Breast epithelium (tissue), 4 donors: ENCODE data around the gene CNOT11. TPM values are rescaled to one million over a fixed set of nuclear protein-coding genes. Genes with fewer than 3 reads are reported as not detected.
A peak's percentile ranks its signal among the peaks of the same experiment; 100 is the strongest.
"Not testable (repeated sequence)": the region's sequence is repeated elsewhere in the genome, so short reads cannot be mapped to it uniquely, and the experiment has no call there.

ENCODE experiments used
- DNase-seq, 2 donors: peaks; one replicate each; pipeline ENCODE4 v3.0.0-alpha.2; 2019; ENCODE audit warnings: low spot score in 2 of 2
- H3K27ac ChIP-seq, 2 donors: fragments of 200-600 bp; sonication (generic) in 1 of 2; one replicate each; pipeline ENCODE4 v1.5.1; 2016 to 2019; ENCODE audit warnings: mild to moderate bottlenecking in 1 of 2
- H3K27me3 ChIP-seq, 2 donors: fragments of 200-600 bp; sonication (generic) in 1 of 2; one replicate each; pipeline versions ENCODE4 v1.5.1 to v1.6.0; 2017 to 2019; ENCODE audit warnings: control low read depth in 1 of 2, mild to moderate bottlenecking in 1 of 2
- H3K36me3 ChIP-seq: fragments of 200-600 bp; one replicate; pipeline ENCODE4 v1.5.1; 2019
- H3K4me1 ChIP-seq, 2 donors: fragments of 200-600 bp; sonication (generic); one replicate each; pipeline ENCODE4 v1.5.1; 2016 to 2019; ENCODE audit warnings: control low read depth in 1 of 2
- H3K4me3 ChIP-seq, 3 donors: fragments of 200-600 bp; sonication (generic); 1 replicate in 2 of 3; 2 replicates in 1 of 3; pipeline ENCODE4 v1.5.1; 2016 to 2019; ENCODE audit warnings: mild to moderate bottlenecking in 3 of 3, moderate library complexity in 2 of 3
- H3K9me3 ChIP-seq, 2 donors: fragments of 200-600 bp; sonication (generic) in 1 of 2; one replicate each; pipeline ENCODE4 v1.5.1; 2016 to 2019; ENCODE audit warnings: control low read depth in 1 of 2
- CTCF ChIP-seq, 3 donors: fragments of 450-650 bp; IDR thresholded peaks; one replicate each; pipeline ENCODE4 v1.5.1; 2016 to 2017; ENCODE audit warnings: antibody characterized with exemption in 3 of 3, mild to moderate bottlenecking in 3 of 3, moderate library complexity in 3 of 3
- POLR2A ChIP-seq: fragments of 450-650 bp; IDR thresholded peaks from one replicate; pipeline ENCODE4 v1.6.1; 2016; ENCODE audit warnings: antibody characterized with exemption, mild to moderate bottlenecking, moderate library complexity
- POLR2AphosphoS5 ChIP-seq, 3 donors: sonication (generic); formaldehyde crosslinking; IDR thresholded peaks; one replicate each; pipeline ENCODE4 v1.6.1; 2017; ENCODE audit warnings: antibody characterized with exemption in 3 of 3
- intact Hi-C: fragments of 100-400 bp; cut with DNase I; formaldehyde crosslinking; loops from one replicate; pipeline ENCODE4 v1.15.1; 2023; ENCODE audit warnings: low total_unique reads
- total RNA-seq, 3 donors: library from RNA; depleted of rRNA; stranded (reverse); fragments of >200 nt; gene quantifications; one replicate each; pipeline ENCODE4 v1.1.0, GENCODE V29; 2016

Gene CNOT11
- total RNA-seq, 3 donors from 2014 or later = 19.2 to 33.1 (median 23.9) TPM

- H3K4me1 ChIP-seq = no peaks in the 10 kb centered on the region
- H3K36me3 ChIP-seq = no peaks in the 10 kb centered on the region
- H3K4me3 ChIP-seq = peak overlapping the region in 2 of 3 donors; percentile 18 to 36
- no peak for DNase-seq
- H3K9me3 ChIP-seq = peaks cover 0 to 4% of the 10 kb centered on the region in 2 donors
- H3K27ac ChIP-seq = no peak overlapping the region
- intact Hi-C loops = no loop called here
- TF ChIP-seq POLR2AphosphoS5 (IDR thresholded peaks at IDR 0.05) (no peak), CTCF (IDR thresholded peaks at IDR 0.05) (no peak), POLR2A (no peak)
- H3K27me3 ChIP-seq = no peaks in the 10 kb centered on the region
Observed at GRCh38 chr2:101231937-101232730, 20.6 kb upstream of the CNOT11 start.

- Histone ChIP-seq H3K36me3 (no peaks in the 10 kb centered on the region), H3K4me3 (peak overlapping the region in 1 of 3 donors; percentile 18), H3K9me3 (peaks cover 0 to 4% of the 10 kb centered on the region in 2 donors), H3K4me1 (no peaks in the 10 kb centered on the region), H3K27me3 (no peaks in the 10 kb centered on the region), H3K27ac (no peak overlapping the region)
- DNase-seq = no peak
- TF ChIP-seq POLR2AphosphoS5 (IDR thresholded peaks at IDR 0.05) (no peak), CTCF (IDR thresholded peaks at IDR 0.05) (no peak), POLR2A (no peak)
- intact Hi-C loops = no loop called here
Observed at GRCh38 chr2:101232770-101233169, 19.9 kb upstream of the CNOT11 start.

- H3K4me3 ChIP-seq = no peak overlapping the region
- no peaks in the 10 kb centered on the region for H3K36me3 ChIP-seq
- peaks cover 0 to 4% of the 10 kb centered on the region in 2 donors for H3K9me3 ChIP-seq
- intact Hi-C loops = no loop called here
- H3K27ac ChIP-seq = peak overlapping the region in 1 of 2 donors; percentile 28
- no peaks in the 10 kb centered on the region for H3K4me1 ChIP-seq
- no peak for DNase-seq
- no peak for TF ChIP-seq POLR2AphosphoS5 (IDR thresholded peaks at IDR 0.05)
- no peak for TF ChIP-seq CTCF (IDR thresholded peaks at IDR 0.05)
- TF ChIP-seq POLR2A = no peak
- no peaks in the 10 kb centered on the region for H3K27me3 ChIP-seq
Observed at GRCh38 chr2:101234169-101234938, 18.3 kb upstream of the CNOT11 start.

GRCh38 chr2:101235956-101236355, 16.7 kb upstream of the CNOT11 start:
- intact Hi-C loops, H3K4me1 ChIP-seq, H3K27me3 ChIP-seq, H3K4me3 ChIP-seq, H3K36me3 ChIP-seq, H3K9me3 ChIP-seq, DNase-seq: not testable (repeated sequence)
- peak overlapping the region in 1 of 2 donors; percentile 41 for H3K27ac ChIP-seq

GRCh38 chr2:101237944-101238343, 14.7 kb upstream of the CNOT11 start:
- DNase-seq, H3K27ac ChIP-seq, H3K4me1 ChIP-seq, H3K9me3 ChIP-seq, H3K27me3 ChIP-seq, H3K4me3 ChIP-seq, H3K36me3 ChIP-seq, intact Hi-C loops: not testable (repeated sequence)
